GM08714 (cell line): ENCODE results near the gene FLAD1.

Experiments
- H3K4me3 ChIP-seq: fragments of 200-500 bp; sonication (Bioruptor generic); 2 replicates; pipeline ENCODE4 v1.5.1; 2014; ENCODE audit warnings: mild to moderate bottlenecking, low read length, inconsistent platforms
- ZNF274 ChIP-seq: IDR thresholded peaks from 2 replicates; pipeline ENCODE4 v1.6.1; 2012; ENCODE audit warnings: mild to moderate bottlenecking, low read depth, low read length

The FLAD1 gene

GRCh38 chr1:154998201-154998780 is 15.1 kb downstream of the FLAD1 start:
- no peak for TF ChIP-seq ZNF274
- H3K4me3 ChIP-seq: no peak overlapping the region; the same call in 1 of the 2 replicates

GRCh38 chr1:154998818-154999570 is 15.8 kb downstream of the FLAD1 start:
- no peak for TF ChIP-seq ZNF274
- H3K4me3 ChIP-seq: peak overlapping the region; percentile 18; the same call in 1 of the 2 replicates

DNA sequence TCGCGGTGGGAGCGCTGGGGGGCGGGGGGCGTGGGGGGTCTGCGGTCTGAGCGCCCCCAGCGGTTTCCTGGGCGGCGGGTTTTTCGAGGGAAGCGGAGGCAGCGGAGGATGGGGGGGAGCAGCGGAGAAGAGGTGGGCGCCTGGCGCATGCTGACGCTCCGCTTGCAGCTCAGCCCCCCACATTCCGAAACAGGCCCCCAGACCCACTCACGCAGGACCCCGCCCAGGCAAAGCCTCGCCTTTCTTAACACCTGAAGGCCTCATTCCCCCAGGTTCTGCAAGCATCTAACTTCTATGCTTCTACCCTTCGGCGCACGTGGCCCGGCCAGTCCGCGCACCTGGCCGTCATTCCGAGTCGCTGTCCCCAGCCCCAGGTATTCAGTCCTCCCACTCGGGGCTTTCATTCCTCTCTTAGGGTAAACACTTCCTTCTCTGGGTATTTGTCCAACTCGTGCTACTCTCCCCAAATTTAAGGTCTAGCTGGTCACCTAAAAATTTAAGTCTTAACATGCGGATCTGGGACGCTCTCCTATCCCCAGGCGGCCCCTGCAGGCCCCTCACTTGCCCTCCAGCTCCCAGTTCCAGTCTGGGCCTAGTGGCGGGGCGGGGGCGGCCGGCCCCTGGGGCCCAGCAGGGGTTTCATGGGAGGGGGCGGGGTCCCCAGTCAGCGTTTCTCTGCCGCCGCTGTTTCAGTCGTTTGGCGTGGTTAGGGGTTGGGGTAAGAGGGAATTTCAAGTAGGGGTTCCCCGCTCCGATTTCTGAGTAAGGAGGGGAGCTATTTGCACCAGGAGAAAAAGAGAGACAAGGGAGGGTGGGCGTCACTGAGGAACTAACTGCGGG is 16.6 kb downstream of the FLAD1 start:
- TF ChIP-seq ZNF274: no peak
- H3K4me3 ChIP-seq: peak overlapping the region; percentile 66; the same call in 1 of the 2 replicates

DNA sequence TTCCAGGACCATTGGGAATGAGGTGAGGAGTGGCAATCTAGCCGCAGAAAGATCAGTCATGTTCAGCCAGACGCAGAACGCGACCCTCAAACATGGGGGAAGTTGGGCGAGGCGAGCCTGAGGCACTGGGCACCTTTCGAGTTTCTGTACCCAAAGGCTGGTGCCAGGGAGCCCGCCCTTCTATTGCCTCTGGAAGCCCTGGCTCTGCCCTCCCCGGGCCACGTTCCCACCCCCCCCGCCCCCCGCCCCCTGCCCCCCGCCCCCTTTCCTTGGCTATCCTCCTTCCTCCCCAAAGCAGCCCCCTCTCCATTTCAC is 17.2 kb downstream of the FLAD1 start:
- H3K4me3 ChIP-seq: peak overlapping the region; percentile 74; the same call in 1 of the 2 replicates
- TF ChIP-seq ZNF274: no peak

- H3K4me3 ChIP-seq: peak overlapping the region; percentile 74
- TF ChIP-seq ZNF274: no peak
These were observed 17.7 kb downstream of the FLAD1 start for GRCh38 chr1:155000726-155001424.

- H3K4me3 ChIP-seq: peak overlapping the region; percentile 74
- TF ChIP-seq ZNF274: no peak
These were observed 18.2 kb downstream of the FLAD1 start for GRCh38 chr1:155001425-155001674.

GRCh38 chr1:155001675-155002463 is 18.7 kb downstream of the FLAD1 start:
- TF ChIP-seq ZNF274: no peak
- H3K4me3 ChIP-seq: peak overlapping the region; percentile 74

DNA sequence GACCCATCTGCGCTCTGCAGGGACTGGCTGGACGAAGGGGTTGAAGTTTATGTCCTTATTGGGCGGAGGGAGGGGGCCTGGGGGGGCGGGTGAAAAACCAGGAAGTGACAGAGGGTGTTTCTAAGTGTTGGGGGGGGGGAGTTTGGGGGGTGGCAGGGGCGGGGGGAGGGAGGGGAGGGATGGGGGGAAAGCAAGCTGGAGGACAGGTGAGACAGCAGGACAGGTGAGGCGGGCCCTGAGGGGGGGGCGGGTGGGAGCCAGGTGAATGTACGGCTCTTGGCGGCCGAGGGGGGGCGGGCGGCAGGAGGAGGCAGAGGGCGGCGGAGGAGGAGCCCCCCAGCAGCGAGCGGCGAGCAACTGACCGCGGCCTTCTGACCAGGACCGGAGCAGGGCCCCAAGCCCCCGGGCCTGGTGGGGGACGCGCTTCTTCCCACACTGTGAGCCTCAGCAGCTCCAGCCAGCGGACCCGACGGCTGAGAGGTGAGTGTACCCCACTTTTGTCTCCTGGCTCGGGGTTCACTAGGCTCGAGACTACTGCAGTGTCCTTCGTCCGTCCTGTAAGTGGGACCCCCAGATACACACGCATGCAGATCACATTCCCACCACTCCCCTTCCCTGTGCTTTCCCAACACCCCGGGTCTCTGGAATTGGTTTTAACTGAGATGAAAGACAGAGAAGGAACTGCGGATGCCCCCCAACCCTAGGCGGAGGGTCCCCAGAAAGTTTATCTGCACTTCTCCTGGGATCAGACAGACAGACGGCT is 19.5 kb downstream of the FLAD1 start, which contains the start of gene ZBTB7B:
ZBTB7B (plus strand) TSS at position 339 of the 763 bp plus-strand sequence. CDS start 11,859 bp downstream, outside the sequence.
- peak within 1 kb of the TSS; percentile 80 for H3K4me3 ChIP-seq
- TF ChIP-seq ZNF274: no peak

GRCh38 chr1:155003227-155003765 is 20.2 kb downstream of the FLAD1 start:
- H3K4me3 ChIP-seq: peak overlapping the region; percentile 80
- TF ChIP-seq ZNF274: no peak

DNA sequence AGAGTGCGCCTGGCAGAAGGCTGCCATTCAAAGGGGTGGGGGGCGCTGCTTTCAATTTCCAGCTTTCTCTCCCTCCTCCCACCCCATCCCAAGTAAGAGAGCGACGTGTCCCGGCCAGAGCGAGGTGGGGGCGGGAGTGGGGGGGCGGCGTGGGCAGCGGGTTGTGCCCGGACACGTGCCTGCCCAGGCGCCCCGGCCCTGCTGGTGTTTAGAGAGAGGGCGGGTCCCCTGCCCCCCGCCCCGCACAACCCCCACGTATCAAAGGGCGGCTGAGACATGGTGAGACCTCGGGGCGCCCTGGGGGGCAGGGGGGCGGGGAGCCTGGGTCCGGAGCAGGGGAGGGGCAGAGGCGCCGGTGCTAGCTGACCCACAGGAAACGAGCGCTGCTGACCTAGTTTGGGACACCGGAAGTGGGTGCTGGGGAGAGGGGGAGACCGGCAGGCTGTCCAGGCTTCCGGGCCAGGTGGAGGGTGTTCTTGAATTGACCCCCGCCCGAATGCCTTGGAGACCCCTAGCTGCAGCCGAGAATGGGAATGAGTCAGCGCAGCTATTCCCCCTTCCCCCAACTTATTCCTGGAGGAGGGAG is 20.7 kb downstream of the FLAD1 start:
- no peak for TF ChIP-seq ZNF274

GRCh38 chr1:155004352-155005075 is 21.4 kb downstream of the FLAD1 start:
- H3K4me3 ChIP-seq: peak overlapping the region; percentile 80
- no peak for TF ChIP-seq ZNF274

More for the DNA sequence above, 20.7 kb downstream of the FLAD1 start:
- H3K4me3 ChIP-seq: peak overlapping the region; percentile 80
